Measurements from ENCODE around the gene CDC42BPA. TPM values are rescaled to one million over a fixed set of nuclear protein-coding genes. Genes with fewer than 3 reads are reported as not detected.

CDC42BPA gene
- total and polyA plus RNA-seq, 12 donors = 7.4 to 73.8 (median 37.2) TPM

DNA sequence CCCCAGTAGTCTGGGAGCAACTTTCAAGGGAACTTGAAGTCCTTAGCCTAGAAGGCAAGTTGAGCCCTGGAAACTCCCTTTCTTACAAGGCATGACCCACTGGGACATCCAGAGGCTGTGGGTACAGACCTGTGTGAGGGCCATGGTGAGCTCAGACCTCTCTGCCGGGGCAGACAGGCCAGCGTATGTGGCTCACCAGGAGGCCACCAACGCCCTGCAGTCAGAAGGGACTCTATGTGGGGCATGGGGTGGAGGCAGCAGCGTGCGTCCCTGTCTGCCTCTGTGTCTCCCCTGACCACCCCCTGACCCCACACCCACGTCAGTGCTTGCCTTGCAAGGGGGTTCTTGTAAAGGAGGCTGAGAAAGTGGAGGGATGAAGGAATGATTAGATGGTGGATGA lies 367.4 kb downstream of the CDC42BPA start:
- Histone ChIP-seq H3K36me3 (replicated peaks in 1 of 2) (peaks cover 0 to 4% of the 10 kb centered on the region in 2 donors), H3K4me1 (replicated peaks in 1 of 2) (peaks cover 22 to 45% of the 10 kb centered on the region in 2 donors)

DNA sequence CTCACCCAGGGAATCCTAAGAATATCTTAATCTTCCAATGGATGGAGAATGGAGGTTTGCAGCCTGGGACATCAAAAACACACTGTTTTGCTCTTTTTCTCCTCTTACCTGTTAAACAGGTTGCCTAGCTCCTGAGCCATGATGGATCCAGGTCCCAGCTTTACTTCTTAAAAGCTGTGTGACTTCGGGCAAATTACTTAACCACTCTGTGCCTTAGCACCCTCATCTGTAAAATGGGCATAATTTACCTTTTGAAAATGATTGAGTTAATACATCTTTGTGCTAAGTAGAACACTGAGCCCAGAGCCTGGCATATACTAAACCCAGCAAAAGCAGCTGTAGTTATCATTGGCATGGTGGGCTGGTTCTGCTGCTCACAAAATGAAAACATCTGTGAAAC lies 368.0 kb downstream of the CDC42BPA start:
- H3K4me1 ChIP-seq (replicated peaks in 1 of 2) = peaks cover 27 to 50% of the 10 kb centered on the region in 2 donors
- WGBS, 4 donors = 88 to 100% (median 97%) methylated on average over 1 of the region's 1 CpG

More for the DNA sequence above, 367.4 kb downstream of the CDC42BPA start:
- no peaks in the 10 kb centered on the region for H3K9me3 ChIP-seq (replicated peaks in 1 of 3)
- 49 to 100% (median 76%) methylated on average over 1 to 6 of the region's 6 CpGs for WGBS, 4 donors
- no peak overlapping the region for H3K4me3 ChIP-seq
- intact Hi-C loops (cut with DNase I) = no loop called here
- peak in 3 of 7 donors; percentile 12 to 49 (median 26) for DNase-seq
- TF ChIP-seq, protein P1, sequence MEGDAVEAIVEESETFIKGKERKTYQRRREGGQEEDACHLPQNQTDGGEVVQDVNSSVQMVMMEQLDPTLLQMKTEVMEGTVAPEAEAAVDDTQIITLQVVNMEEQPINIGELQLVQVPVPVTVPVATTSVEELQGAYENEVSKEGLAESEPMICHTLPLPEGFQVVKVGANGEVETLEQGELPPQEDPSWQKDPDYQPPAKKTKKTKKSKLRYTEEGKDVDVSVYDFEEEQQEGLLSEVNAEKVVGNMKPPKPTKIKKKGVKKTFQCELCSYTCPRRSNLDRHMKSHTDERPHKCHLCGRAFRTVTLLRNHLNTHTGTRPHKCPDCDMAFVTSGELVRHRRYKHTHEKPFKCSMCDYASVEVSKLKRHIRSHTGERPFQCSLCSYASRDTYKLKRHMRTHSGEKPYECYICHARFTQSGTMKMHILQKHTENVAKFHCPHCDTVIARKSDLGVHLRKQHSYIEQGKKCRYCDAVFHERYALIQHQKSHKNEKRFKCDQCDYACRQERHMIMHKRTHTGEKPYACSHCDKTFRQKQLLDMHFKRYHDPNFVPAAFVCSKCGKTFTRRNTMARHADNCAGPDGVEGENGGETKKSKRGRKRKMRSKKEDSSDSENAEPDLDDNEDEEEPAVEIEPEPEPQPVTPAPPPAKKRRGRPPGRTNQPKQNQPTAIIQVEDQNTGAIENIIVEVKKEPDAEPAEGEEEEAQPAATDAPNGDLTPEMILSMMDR (IDR thresholded peaks at IDR 0.05) = no peak
- TF ChIP-seq POLR2A (IDR thresholded peaks at IDR 0.05) = no peak
- no peaks in the 10 kb centered on the region for H3K27me3 ChIP-seq
- H3K27ac ChIP-seq = no peak overlapping the region

DNA sequence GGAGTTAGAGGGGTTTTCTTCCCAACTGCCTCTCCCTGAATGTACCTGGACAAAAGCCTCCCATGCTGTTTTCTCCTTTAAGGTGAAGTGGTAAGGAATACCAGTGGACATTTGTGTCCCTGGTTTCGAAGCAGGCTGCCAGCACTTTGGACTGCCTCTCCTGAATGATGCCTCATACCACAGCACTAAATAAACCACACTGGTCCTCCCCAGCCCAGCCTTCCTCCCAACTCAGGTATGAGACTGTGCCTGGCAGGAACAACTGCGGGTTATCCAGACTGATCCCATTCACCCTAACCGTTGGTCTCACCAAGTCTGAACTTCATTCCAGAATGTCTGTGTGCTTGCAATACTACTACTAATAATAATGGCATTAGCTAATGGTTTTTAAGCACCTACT lies 368.9 kb downstream of the CDC42BPA start:
- peak in 2 of 7 donors; percentile 12 to 18 for DNase-seq
- intact Hi-C loops (cut with DNase I) = no loop called here
- TF ChIP-seq, protein P1 (IDR thresholded peaks at IDR 0.05) = no peak
- TF ChIP-seq POLR2A (IDR thresholded peaks at IDR 0.05) = no peak
- Histone ChIP-seq H3K4me1 (replicated peaks in 1 of 2) (peaks cover 28 to 56% of the 10 kb centered on the region in 2 donors), H3K4me3 (no peak overlapping the region), H3K9me3 (replicated peaks in 1 of 3) (no peaks in the 10 kb centered on the region), H3K36me3 (replicated peaks in 1 of 2) (peaks cover 0 to 4% of the 10 kb centered on the region in 2 donors), H3K27me3 (no peaks in the 10 kb centered on the region), H3K27ac (no peak overlapping the region)
- 89 to 97% (median 92%) methylated on average over 3 of the region's 3 CpGs for WGBS, 4 donors

More for the DNA sequence above, 368.0 kb downstream of the CDC42BPA start:
- no peak overlapping the region for H3K4me3 ChIP-seq
- intact Hi-C loops (cut with DNase I) = no loop called here
- H3K27me3 ChIP-seq = no peaks in the 10 kb centered on the region
- peaks cover 0 to 4% of the 10 kb centered on the region in 2 donors for H3K36me3 ChIP-seq (replicated peaks in 1 of 2)
- TF ChIP-seq, protein P1 (IDR thresholded peaks at IDR 0.05) = no peak
- TF ChIP-seq POLR2A (IDR thresholded peaks at IDR 0.05) = no peak
- H3K27ac ChIP-seq = no peak overlapping the region
- H3K9me3 ChIP-seq (replicated peaks in 1 of 3) = no peaks in the 10 kb centered on the region
- no peak for DNase-seq

DNA sequence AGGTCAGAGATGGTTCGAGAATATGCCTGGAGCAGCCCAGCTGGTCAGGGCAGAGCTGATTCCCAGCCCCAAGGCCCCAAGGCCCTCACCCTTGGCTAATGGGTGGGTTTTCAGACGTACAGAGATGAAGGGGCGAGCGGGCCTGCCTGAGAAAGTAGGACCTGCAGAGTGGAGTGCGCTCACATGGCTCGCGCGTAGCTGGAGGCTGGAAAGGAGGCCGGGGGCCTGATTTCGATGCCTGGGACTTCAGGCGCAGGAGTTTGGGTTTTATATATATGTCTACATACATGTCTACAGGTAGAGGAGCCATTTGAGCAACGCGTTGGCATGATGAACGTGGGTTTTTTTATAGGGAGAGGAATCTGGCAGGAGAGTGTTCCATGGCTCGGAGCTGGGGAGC lies 369.3 kb downstream of the CDC42BPA start:
- TF ChIP-seq, protein P1 (IDR thresholded peaks at IDR 0.05) = no peak
- TF ChIP-seq POLR2A (IDR thresholded peaks at IDR 0.05) = no peak
- Histone ChIP-seq H3K27ac (no peak overlapping the region), H3K4me1 (replicated peaks in 1 of 2) (peaks cover 28 to 56% of the 10 kb centered on the region in 2 donors), H3K36me3 (replicated peaks in 1 of 2) (peaks cover 0 to 4% of the 10 kb centered on the region in 2 donors), H3K27me3 (no peaks in the 10 kb centered on the region), H3K9me3 (replicated peaks in 1 of 3) (no peaks in the 10 kb centered on the region), H3K4me3 (no peak overlapping the region)
- WGBS, 4 donors = 93 to 97% (median 95%) methylated on average over 15 of the region's 15 CpGs
- intact Hi-C loops (cut with DNase I) = no loop called here
- peak in 3 of 7 donors; percentile 11 to 41 (median 21) for DNase-seq
